ENCODE data around the gene F11R.
"Not testable (repeated sequence)": the region's sequence is repeated elsewhere in the genome, so short reads cannot be mapped to it uniquely, and the experiment has no call there.

The F11R gene

DNA sequence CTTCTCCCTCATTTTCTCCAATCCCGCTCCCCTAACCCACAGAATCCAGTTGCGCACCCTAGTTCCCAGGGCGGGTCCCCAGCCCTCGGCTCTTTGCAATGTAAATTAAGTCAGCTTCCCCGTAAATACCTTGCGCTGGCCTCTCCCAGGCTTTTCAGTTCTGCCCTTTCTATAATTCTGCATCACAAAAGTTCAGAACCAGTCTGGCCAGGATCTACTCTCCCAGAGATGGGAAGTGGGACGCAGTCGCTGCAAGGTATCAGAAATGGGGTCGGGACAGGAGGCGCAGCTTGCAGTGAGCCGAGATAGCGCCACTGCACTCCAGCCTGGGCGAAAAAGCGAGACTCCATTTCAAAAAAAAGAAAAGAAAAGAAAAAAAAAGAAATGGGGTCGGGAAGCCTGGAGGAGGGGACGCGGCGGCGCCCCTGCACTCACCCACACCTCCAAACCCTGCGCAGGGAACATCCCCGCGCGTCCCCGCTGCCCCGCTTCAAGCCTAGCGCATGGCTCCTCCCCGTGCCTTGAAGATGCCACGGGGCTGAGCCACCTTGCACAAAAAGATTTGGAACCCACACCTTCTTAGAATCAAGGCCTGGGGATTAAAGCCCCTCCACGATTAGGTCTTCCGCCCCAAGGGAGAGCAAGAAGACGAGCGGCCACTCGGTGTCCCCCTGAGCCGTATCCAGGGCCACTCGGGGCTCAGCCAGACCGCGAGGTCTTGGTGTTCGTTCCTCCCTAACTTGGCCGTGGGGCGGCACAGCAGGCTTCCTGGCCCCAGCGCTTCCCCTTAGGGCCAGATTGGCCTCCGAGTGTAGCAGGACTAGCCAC, 39.2 kb downstream of the F11R start:
- DNase-seq (ENCODE audit: insufficient read length, low spot score) (no peak), FAIRE-seq (no peak)

DNA sequence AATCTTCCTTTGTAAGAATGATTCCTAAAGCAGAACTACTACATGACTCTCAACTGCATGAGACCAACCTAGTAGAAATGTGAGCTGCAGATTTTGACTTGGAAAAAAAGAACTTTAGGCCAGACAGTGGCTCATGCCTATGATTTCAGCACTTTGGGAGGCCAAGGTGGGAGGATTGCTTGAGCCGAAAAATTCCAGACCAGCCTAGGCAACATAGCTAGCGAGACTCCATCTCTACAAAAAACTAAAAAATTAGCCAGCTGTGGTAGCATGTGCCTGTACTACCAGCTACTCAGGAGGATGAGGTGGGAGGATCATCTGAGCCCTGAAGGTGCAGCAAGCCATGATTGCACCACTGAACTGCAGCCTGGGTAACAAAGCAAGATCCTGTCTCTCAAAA, 41.7 kb downstream of the F11R start:
- FAIRE-seq (no peak), DNase-seq (ENCODE audit: insufficient read length, low spot score) (no peak)

DNA sequence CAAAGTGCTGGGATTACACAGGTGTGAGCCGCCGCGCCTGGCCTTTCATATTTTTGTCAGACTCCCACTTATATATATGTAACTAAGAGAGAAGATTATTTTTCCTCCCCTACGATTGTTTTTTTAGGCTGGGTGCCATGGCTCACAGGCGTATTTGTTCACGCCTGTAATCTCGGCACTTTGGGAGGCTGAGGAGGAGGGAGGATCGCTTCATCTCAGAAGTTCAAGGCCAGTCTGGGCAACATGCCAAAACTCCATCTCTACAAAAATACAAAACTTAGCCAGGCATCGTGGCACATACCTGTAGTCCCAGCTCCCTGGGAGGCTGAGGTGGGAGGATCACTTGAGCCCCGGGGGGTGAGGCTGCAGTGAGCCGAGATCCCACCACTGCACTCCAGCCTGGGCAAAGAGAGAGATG, 42.4 kb downstream of the F11R start:
- FAIRE-seq (no peak), DNase-seq (ENCODE audit: insufficient read length, low spot score) (no peak)

DNA sequence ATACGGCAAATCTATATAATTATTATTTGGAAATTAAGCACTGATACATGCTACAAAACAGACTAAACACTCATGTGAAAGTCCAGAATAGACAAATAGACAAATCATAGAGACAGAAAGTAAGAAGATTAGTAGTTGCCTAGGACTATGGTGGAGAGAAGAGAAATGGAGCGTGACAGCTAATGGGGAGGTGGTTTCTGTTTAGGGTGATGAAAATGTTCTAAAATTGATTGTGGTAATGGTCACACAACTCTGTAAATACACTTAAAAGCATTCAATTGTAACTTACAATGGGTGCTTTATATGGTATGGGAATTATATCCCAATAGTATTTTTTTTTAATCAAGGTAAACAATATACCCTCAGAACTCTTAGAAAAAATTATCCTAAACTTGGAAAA, 45.9 kb downstream of the F11R start:
- DNase-seq (ENCODE audit: insufficient read length, low spot score), result no peak
- FAIRE-seq, result peak; percentile 33

DNA sequence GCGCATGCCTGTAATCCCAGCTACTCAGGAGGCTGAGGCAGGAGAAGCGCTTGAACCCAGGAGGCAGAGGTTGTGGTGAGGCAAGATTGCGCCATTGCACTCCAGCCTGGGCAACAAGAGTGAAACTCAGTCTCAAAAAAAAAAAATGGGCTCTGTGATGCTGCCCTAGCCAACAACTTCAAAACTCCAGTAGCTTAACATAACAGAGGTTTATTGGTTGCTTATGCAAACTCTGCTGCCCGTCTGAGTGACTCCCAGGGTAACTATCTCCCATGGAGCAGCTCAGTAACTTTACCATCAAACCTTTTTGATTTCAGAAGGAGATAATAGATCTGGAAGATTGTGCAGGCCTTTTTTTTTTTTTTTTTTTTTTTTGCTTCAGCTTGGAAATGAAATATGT, 47.5 kb downstream of the F11R start:
- FAIRE-seq (no peak), DNase-seq (ENCODE audit: insufficient read length, low spot score) (no peak)

DNA sequence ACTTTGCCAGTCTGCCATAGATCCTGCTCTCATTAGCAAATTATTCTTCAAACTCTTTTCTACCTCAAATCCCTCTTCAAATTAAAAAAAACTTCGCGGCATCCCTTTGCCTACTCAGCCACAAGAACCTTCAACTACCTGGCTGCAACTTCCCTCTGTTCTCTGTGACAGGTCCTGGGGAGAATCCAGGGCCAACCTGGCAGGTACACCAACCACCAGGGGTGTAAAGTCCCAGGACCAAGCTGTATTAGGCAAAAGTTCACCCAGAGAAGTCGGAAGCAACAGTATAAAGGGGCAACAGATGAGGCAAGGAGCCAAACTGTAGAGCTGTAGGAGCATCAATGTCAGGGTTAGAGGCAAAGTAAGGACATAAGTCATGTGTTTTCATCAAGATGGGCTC, 48.0 kb downstream of the F11R start:
- DNase-seq (ENCODE audit: insufficient read length, low spot score) (no peak), FAIRE-seq (no peak)

DNA sequence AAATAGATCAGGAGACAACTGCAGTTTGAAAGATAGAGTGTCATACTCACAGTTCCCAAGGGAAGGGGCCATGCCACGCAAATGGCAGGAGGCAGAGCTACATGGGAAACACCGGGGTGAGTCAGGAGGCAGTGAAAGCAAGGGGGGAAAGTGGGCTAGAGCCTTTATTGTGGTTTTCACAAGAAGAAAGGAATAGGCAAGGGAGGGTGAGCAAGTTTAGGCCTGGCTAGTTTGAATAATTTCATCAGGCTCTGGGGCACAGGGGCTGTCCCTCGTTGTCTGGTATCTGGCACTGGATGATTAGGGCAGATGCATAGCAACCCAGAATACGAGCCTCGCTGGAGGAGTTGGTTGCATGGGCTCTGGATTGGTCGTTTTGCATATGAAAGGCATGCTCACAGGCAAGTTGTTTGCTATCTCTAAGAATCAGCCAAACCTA, 49.3 kb downstream of the F11R start:
- peak; percentile 8 for FAIRE-seq
- DNase-seq (ENCODE audit: insufficient read length, low spot score), result no peak

DNA sequence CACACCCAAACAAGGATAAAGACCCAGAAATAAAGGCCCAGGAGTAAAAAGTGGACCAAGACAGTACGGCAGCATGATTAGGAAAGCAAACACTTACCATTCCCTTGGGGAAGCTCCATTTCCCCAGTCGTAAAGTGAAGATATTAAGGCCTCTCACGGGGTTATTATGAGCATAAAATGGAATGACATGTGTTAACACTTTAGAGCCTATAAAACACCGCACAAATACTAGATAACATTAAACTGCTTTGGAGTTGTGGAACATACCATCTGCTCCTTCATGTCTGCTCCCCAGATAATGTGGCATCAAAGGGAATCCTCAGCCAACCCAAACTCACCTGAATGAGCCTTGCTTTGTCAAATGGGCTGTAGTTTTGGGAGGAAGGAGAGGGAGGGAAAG, 57.4 kb downstream of the F11R start:
- DNase-seq (ENCODE audit: insufficient read length, low spot score) (no peak), FAIRE-seq (no peak)

DNA sequence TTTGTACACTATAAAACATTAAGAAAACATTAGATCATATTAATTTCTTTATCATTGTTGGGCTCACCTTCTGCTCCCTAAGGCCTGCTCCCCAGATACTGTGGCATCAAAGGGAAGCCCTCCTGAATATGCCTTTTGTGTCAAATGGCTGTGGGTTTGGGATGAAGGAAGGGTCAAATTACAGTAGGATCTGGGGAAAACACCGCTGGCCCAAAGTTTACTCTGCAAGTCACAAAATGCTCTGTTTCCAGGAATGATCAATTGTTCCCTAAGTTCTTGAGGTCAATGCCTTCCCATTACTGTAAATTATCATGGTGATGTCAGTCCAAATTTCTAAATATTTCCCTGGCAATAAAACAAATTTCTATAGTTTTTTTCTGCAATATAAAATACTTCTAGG, 59.5 kb downstream of the F11R start:
- FAIRE-seq, result no peak
- no peak for DNase-seq (ENCODE audit: insufficient read length, low spot score)

DNA sequence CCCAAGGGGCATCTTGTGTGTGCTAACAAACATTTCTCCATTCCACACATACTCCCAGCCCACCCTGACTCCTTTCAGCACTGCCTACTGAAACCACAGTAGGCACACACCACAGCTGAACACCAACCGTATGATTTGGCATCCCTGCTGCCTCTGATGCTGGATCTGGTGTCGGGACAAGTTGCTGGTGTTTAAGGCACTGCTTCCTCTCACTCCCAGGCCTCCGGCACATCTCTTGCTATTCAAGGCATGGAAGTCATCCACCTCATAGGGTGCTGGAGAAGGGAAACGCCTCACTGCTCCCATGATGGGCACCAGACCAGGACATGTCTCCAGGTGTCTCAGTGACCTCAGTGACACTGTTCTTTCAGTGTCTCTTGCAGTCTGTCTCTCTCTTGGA, 64.0 kb downstream of the F11R start:
- no peak for FAIRE-seq
- no peak for DNase-seq (ENCODE audit: insufficient read length, low spot score)

DNA sequence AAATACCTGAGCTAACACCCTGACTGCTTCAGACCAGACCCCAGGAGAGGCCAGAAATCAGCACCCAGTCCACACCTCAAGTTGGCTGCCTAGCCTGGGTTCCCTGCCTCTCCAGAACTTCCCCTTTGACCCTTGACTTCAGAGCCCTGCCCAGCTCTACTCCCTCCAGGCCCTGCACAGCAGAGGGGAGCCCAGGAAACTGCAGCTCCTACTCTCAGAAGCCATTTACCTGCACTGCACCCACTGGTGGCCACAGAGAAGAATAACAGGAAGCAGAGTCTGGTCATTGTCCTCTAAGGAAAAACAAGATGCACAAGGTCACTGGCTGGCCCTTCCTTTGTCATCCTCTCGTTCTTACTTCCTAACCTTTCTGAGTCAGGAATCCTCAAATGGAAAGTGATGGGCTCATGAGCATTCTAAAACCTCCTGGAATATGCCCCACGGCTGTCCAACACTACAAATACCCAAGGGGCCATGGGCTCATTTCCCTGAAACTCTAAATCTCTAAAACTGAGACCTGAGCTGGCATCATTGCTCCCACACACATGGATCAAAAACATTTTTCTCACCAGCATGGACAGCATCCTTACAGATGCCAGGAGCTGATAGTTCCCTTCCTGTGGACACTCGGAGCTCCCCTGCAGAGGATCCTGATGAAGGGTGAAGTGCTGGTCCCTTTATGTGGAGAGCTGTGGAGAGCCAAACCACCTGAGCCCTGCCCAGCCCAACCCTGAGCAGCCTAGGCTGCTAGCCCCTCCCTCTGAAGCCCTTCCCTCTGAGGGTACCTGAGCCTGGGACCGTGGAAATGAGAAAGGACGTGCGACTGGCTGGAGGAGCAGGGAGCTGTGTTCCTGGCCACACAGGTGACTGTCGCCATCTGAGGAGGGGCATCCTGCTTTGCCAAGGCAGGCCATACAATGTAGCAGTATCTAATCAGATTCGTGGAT, 66.5 kb downstream of the F11R start, which contains the start of gene ITLN2:
Gene ITLN2 (minus strand): TSS at position 652 of the 947 bp plus-strand sequence. CDS start 68 bp downstream, at position 584.
- FAIRE-seq, result peak; percentile 88
- peak; percentile 49 for DNase-seq (ENCODE audit: insufficient read length, low spot score)

DNA sequence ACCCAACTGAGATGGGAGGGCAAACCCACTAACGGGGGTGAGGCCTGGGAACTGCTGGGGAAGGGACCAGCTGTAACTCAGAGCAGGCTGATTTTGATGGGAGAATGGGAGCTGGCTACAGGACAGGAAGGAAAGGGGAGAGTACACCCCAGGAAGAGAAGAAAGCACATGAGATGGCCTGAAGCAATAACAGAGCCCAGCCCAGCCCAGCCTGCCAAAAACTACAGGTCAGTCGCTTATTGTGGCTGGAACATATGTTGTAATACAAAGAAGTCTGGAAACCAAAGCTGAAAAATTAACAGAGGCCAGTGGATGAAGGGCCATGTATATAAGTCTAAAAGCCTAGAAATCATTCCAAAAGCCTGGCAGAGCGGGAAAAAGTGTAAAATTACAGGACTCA, 67.9 kb downstream of the F11R start:
- no peak for DNase-seq (ENCODE audit: insufficient read length, low spot score)
- FAIRE-seq, result no peak

DNA sequence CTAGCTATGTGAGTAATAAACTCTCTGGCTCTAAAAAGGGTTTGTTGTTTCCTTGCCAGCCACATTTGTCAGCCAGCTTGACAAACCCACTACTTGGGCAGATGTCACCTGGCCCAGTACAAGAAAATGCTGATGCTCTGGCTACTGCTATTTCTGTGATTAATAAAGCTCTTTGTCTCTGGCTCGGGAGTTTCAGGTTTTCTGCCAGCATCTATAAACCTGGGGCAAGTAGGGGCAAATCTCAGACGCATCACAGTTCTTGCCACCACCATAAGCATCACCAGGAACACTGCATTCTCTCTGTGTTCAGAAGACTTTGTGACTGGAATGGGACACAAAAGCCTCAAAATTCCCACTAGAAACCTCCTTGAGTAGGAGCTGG, 68.8 kb downstream of the F11R start:
- FAIRE-seq, result no peak
- DNase-seq (ENCODE audit: insufficient read length, low spot score), result no peak

DNA sequence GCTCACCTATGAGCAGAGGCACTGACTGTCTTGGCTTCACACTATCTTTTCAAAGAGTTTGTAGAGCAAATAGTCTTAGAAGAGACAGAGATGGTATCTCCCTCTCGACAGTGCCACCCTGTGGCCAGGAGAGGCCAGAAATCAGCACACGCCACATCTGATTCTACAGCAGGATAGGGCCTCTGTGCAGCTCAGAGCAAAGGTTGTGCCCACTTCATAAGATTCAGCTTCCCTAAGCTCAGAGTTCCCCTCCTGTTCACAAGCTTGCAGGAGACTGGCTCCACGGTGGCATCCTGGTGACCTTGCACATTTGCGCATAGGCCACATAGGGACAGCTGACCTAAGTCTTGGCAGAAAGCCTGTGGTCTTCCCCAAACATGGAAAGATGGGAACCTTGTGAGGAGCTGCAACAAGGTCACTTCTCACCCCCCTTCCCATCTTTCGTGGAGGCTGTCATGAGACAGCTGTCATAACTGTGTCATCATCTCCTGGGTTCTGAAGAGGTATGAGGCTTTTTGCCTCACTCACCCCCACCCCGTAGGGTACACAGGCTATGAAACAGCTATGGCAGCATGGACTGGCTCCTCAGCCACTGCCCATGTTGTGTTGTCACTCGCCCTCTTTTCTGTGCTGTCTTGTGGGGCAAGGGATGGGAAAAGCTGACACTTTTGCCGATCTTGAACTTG, 69.4 kb downstream of the F11R start:
- peak; percentile 85 for FAIRE-seq
- peak; percentile 54 for DNase-seq (ENCODE audit: insufficient read length, low spot score)

DNA sequence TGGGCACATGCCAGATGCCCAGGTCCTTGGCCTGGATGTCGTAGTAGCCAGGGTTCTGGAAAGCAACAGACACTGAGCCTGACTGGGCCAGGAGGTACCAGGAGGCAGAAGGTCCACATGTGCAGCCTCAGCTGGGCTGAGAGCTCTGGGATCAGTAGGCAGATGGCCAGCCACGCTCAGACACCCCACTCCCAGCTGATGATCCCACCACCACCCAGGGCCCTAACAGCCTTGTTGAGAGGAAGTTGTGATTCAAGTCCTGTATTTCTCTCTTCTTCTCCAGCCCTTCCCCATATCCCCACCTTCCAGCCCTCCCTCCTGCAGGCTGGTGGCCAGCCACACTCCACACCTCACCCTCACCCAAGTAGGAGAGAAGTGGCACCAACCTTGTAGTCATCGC, 70.3 kb downstream of the F11R start:
- no peak for DNase-seq (ENCODE audit: insufficient read length, low spot score)
- FAIRE-seq, result no peak

DNA sequence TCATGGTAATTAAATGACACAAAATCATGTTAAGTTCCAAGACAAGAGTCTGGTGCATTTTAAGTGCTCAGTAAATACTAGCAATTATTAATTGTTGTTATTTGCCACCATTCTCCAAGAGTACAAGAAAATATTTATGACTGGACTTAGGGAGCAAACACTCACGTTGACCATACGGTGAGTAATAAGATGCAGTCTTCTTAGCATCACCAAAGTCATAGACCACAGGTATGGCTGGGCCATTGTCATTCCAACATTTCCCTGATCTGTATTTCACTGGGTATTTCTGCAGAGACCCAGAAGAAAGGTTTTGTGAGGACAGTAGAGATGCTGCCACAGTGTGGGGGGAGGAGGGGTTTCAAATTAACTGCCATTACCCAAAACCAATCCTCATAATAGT, 71.1 kb downstream of the F11R start:
- DNase-seq (ENCODE audit: insufficient read length, low spot score) (no peak), FAIRE-seq (no peak)

DNA sequence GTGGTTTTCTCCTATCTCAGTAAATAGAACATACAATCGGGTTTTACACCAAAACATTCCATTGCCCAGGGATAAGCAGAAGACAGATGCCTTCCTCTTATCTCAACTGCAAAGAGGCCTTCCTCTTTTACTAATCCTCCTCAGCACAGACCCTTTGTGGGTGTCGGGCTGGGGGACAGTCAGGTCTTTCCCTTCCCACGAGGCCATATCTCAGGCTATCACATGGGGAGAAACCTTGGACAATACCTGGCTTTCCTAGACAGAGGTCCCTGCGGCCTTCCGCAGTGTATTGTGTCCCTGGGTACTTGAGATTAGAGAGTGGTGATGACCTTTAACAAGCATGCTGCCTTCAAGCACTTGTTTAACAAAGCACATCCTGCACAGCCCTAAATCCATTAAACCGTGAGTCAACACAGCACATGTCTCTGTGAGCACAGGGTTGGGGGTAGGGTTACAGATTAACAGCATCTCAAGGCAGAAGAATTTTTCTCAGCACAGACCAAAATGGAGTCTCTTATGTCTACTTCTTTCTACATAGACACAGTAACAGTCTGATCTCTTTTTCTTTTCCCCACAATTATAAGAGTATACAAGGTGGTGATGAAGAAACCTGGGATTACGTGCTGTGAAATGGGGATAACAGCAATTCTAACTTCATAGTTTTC, 71.6 kb downstream of the F11R start:
- DNase-seq (ENCODE audit: insufficient read length, low spot score); FAIRE-seq: not testable (repeated sequence)

DNA sequence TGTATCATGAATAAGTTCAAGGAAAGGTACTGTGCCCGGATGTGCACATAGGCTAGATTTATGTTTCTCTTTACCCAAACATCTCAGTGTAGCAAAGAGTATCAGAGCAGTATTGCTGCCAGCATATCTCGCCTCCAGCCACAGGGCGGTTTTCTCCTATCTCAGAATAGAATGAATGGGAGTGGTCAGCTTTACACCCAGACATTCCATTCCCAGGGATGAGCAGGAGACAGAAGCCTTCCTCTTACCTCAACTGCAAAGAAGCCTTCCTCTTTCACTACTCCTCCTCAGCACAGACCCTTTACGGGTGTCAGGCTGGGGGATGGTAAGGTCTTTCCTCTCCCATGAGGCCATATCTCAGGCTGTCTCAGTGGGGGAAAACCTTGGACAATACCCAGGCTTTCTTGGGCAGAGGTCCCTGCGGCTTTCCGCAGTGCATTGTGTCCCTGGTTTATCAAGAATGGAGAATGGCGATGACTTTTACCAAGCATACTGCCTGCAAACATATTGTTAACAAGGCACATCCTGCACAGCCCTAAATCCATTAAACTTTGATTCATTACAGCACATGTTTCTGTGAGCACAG, 73.7 kb downstream of the F11R start:
- not testable (repeated sequence) for DNase-seq (ENCODE audit: insufficient read length, low spot score); FAIRE-seq

DNA sequence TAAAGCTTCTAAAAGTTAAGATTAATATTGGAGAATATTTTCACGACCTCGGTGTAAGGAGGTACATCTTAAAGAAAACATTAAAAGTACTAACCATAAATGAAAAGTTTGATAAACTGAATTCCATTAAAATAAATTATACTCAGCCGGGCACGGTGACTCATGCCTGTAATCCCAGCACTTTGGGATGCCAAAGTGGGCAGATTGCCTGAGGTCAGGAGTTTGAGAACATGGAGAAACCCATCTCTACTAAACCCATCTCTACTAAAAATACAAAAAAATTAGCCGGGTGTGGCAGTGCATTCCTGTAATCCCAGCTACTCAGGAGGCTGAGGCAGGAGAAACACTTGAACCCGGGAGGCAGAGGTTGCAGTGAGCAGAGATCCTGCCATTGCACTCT, 75.1 kb downstream of the F11R start:
- not testable (repeated sequence) for DNase-seq (ENCODE audit: insufficient read length, low spot score)

More for the DNA sequence above, 75.1 kb downstream of the F11R start:
- not testable (repeated sequence) for FAIRE-seq

Measured in GM19239 (cell line).